MCF 10A (cell line): Measurements from ENCODE around the gene FBXO7. TPM values are rescaled to one million over a fixed set of nuclear protein-coding genes. Genes with fewer than 3 reads are reported as not detected.

ENCODE experiments used
- BruUV-seq: library from RNA; stranded (reverse); fragments of 400-500 nt; replicated peaks from 2 replicates; lab custom pipeline; 2021; lab: Mats Ljungman, UMichigan
- CTCF ChIA-PET: fragments of 300-600 bp; sonication (Branson Sonifier 250); formaldehyde crosslinking; extraction: SDS; loops from one replicate; lab custom pipeline; 2021; ENCODE audit warnings: antibody characterized with exemption, inconsistent platforms; lab: Yijun Ruan, JAX
- POLR2A ChIA-PET: fragments of 300-600, 350-650 bp; sonication (Branson Sonifier 250); formaldehyde crosslinking; extraction: SDS; loops from one replicate; lab custom pipeline; 2020; ENCODE audit warnings: antibody characterized with exemption, inconsistent platforms; lab: Yijun Ruan, JAX
- DNase-seq: peaks from one replicate; pipeline ENCODE4 v3.0.0-alpha.2; 2018; ENCODE audit not compliant: unreplicated experiment
- H3K27ac Mint-ChIP-seq: one replicate; pipeline ENCODE4 v1.8.0; 2022; ENCODE audit warnings: mild to moderate bottlenecking, low read depth, mixed read lengths; ENCODE audit not compliant: unreplicated experiment
- H3K27me3 Mint-ChIP-seq: one replicate; pipeline ENCODE4 v1.8.0; 2022; ENCODE audit warnings: mixed read lengths; ENCODE audit not compliant: insufficient read depth, unreplicated experiment
- H3K36me3 Mint-ChIP-seq: one replicate; pipeline ENCODE4 v1.8.0; 2022; ENCODE audit warnings: mild to moderate bottlenecking, moderate library complexity, mixed read lengths; ENCODE audit not compliant: insufficient read depth, unreplicated experiment
- H3K4me1 Mint-ChIP-seq: one replicate; pipeline ENCODE4 v1.8.0; 2022; ENCODE audit warnings: mixed read lengths; ENCODE audit not compliant: insufficient read depth, unreplicated experiment
- H3K4me3 Mint-ChIP-seq: one replicate; pipeline ENCODE4 v1.8.0; 2022; ENCODE audit warnings: mild to moderate bottlenecking, moderate library complexity, mixed read lengths; ENCODE audit not compliant: unreplicated experiment
- H3K9me3 Mint-ChIP-seq: one replicate; pipeline ENCODE4 v1.8.0; 2022; ENCODE audit warnings: mixed read lengths; ENCODE audit not compliant: unreplicated experiment
- intact Hi-C: fragments of 100-400 bp; cut with micrococcal nuclease; formaldehyde crosslinking; loops from 2 replicates; pipeline ENCODE4 v1.14.1; 2022
- total RNA-seq: library from RNA; stranded (reverse); gene quantifications from 2 replicates; pipeline ENCODE4 v1.2.3, GENCODE V29; 2022
- TF ChIP-seq, protein P1 (sequence below): fragments of 200-600 bp; IDR thresholded peaks from one replicate; pipeline ENCODE4 v1.8.0; 2022; ENCODE audit warnings: antibody characterized with exemption, mild to moderate bottlenecking; ENCODE audit not compliant: unreplicated experiment

FBXO7 gene
- total RNA-seq, 1 experiment from 2014 or later, result 76.9 TPM

DNA sequence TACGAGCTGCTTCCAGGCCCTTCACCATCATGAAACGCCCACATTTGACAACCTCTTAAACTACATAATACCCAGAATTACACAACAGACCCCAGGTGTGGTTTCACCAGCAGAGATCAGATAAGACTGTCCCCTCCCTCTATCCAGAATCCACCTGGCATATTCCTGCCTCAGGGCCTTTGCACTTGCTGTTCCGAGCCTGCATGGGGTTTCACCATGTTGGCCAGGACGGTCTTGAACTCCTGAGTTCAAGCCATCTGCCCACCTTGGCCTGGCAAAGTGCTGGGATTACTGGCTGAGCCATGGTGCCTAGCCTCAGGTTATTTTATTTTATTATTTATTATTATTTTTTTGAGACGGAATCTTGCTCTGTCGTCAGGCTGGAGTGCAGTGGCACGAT, 73.4 kb downstream of the FBXO7 start:
- POLR2A ChIA-PET, result interaction anchor here (1.8 kb wide), 1 partner anchor 10 kb away, joined by 3 read pairs; no protein-coding TSS in a partner anchor
- H3K27ac Mint-ChIP-seq, result no peak overlapping the region
- H3K4me1 Mint-ChIP-seq, result peaks cover 12% of the 10 kb centered on the region
- DNase-seq, result no peak
- intact Hi-C loops, result no loop called here
- H3K4me3 Mint-ChIP-seq, result no peak overlapping the region
- no TSS peak for BruUV-seq
- no peaks in the 10 kb centered on the region for H3K9me3 Mint-ChIP-seq
- TF ChIP-seq, protein P1, sequence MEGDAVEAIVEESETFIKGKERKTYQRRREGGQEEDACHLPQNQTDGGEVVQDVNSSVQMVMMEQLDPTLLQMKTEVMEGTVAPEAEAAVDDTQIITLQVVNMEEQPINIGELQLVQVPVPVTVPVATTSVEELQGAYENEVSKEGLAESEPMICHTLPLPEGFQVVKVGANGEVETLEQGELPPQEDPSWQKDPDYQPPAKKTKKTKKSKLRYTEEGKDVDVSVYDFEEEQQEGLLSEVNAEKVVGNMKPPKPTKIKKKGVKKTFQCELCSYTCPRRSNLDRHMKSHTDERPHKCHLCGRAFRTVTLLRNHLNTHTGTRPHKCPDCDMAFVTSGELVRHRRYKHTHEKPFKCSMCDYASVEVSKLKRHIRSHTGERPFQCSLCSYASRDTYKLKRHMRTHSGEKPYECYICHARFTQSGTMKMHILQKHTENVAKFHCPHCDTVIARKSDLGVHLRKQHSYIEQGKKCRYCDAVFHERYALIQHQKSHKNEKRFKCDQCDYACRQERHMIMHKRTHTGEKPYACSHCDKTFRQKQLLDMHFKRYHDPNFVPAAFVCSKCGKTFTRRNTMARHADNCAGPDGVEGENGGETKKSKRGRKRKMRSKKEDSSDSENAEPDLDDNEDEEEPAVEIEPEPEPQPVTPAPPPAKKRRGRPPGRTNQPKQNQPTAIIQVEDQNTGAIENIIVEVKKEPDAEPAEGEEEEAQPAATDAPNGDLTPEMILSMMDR, result no peak
- H3K36me3 Mint-ChIP-seq, result no peaks in the 10 kb centered on the region
- H3K27me3 Mint-ChIP-seq, result no peaks in the 10 kb centered on the region
- CTCF ChIA-PET, result interaction anchor here (0.6 to 1.2 kb wide), 2 partner anchors 43 to 329 kb away, joined by 3 to 4 read pairs; no protein-coding TSS in a partner anchor

Other genes starting within 250 kb of the FBXO7 start
- not detected in 2 replicates for gene SLC5A4, start 219.5 kb upstream of the FBXO7 start, total RNA-seq
- gene RFPL3, start 116.9 kb upstream of the FBXO7 start, total RNA-seq, result not detected in 2 replicates
- gene RTCB, start 62.6 kb upstream of the FBXO7 start, total RNA-seq, result 93.4 and 109 TPM in 2 replicates
- gene BPIFC, start 10.4 kb upstream of the FBXO7 start, total RNA-seq, result not detected in 2 replicates